SKM-1 (cell line): ENCODE measurements around the gene ATP1A2.

Experiments used
- DNase-seq: peaks from one replicate; lab custom pipeline; 2025; ENCODE audit not compliant: unreplicated experiment; lab: John Stamatoyannopoulos, UW

Gene ATP1A2

GRCh38 chr1:160139840-160140239, 24.3 kb downstream of the ATP1A2 start:
- no peak for DNase-seq

GRCh38 chr1:160143695-160144094, 28.1 kb downstream of the ATP1A2 start:
- DNase-seq: peak; percentile 92

GRCh38 chr1:160144921-160145320, 29.4 kb downstream of the ATP1A2 start:
- no peak for DNase-seq

GRCh38 chr1:160146107-160146506, 30.5 kb downstream of the ATP1A2 start:
- no peak for DNase-seq

GRCh38 chr1:160148121-160148520, 32.6 kb downstream of the ATP1A2 start:
- DNase-seq: no peak

- DNase-seq: no peak
These were observed 33.7 kb downstream of the ATP1A2 start for GRCh38 chr1:160149233-160149632.

- no peak for DNase-seq
These were observed 34.2 kb downstream of the ATP1A2 start for GRCh38 chr1:160149716-160150115.

GRCh38 chr1:160151303-160151702, 35.7 kb downstream of the ATP1A2 start, which contains the start of gene ATP1A4:
Gene ATP1A4 (plus strand): TSS chr1:160151603. CDS start chr1:160152041, 438 bp downstream.
- DNase-seq: no peak

- DNase-seq: peak; percentile 70
These were observed 39.2 kb downstream of the ATP1A2 start for GRCh38 chr1:160154790-160155189.

GRCh38 chr1:160156361-160156760, 40.8 kb downstream of the ATP1A2 start:
- DNase-seq: no peak

- no peak for DNase-seq
These were observed 41.6 kb downstream of the ATP1A2 start for GRCh38 chr1:160157174-160157573.

- no peak for DNase-seq
These were observed 42.5 kb downstream of the ATP1A2 start for GRCh38 chr1:160158031-160158430.

- DNase-seq: no peak
These were observed 43.0 kb downstream of the ATP1A2 start for GRCh38 chr1:160158534-160158933.

- DNase-seq: no peak
These were observed 44.3 kb downstream of the ATP1A2 start for GRCh38 chr1:160159846-160160245.

- no peak for DNase-seq
These were observed 46.6 kb downstream of the ATP1A2 start for GRCh38 chr1:160161965-160162705.

GRCh38 chr1:160162931-160163330, 47.4 kb downstream of the ATP1A2 start:
- DNase-seq: no peak

- DNase-seq: no peak
These were observed 48.1 kb downstream of the ATP1A2 start for GRCh38 chr1:160163615-160164014.

- DNase-seq: no peak
These were observed 48.6 kb downstream of the ATP1A2 start for GRCh38 chr1:160164121-160164520.

GRCh38 chr1:160166166-160166868, 50.8 kb downstream of the ATP1A2 start:
- no peak for DNase-seq

- no peak for DNase-seq
These were observed 51.5 kb downstream of the ATP1A2 start for GRCh38 chr1:160167056-160167455.

- no peak for DNase-seq
These were observed 52.0 kb downstream of the ATP1A2 start for GRCh38 chr1:160167580-160167979.

- DNase-seq: no peak
These were observed 52.5 kb downstream of the ATP1A2 start for GRCh38 chr1:160168016-160168415.
